Activated T-cell treated with anti-CD3 and anti-CD28 coated beads, Interleukin-2, amount 50 U/mL, for 72 hours (primary cell): ENCODE results near the gene OTC. TPM values are rescaled to one million over a fixed set of nuclear protein-coding genes. Genes with fewer than 3 reads are reported as not detected.
A peak's percentile ranks its signal among the peaks of the same experiment; 100 is the strongest.

Experiments used
- ATAC-seq, 2 donors: fragments of 150-1000 bp; cut with Tn5 transposase; replicated peaks in 1 of 2; 2 replicates each; pipeline ENCODE4 v1.10.0; 2021; ENCODE audit warnings: moderate library complexity in 2 of 2, mild to moderate bottlenecking in 1 of 2
- DNase-seq, 2 donors: peaks; one replicate each; pipeline ENCODE4 v3.0.0; 2021 to 2022; ENCODE audit warnings: mixed read lengths in 1 of 2
- H3K27ac Mint-ChIP-seq: one replicate; pipeline ENCODE4 v1.8.0; 2022; ENCODE audit warnings: mild to moderate bottlenecking, moderate library complexity, mixed read lengths
- H3K27me3 Mint-ChIP-seq: one replicate; pipeline ENCODE4 v1.8.0; 2022; ENCODE audit warnings: low read depth, mixed read lengths
- H3K36me3 Mint-ChIP-seq, 2 donors: one replicate each; pipeline ENCODE4 v1.8.0; 2022; ENCODE audit warnings: mixed read lengths in 2 of 2, mild to moderate bottlenecking in 1 of 2; ENCODE audit not compliant: insufficient read depth in 2 of 2
- H3K4me1 Mint-ChIP-seq: one replicate; pipeline ENCODE4 v1.8.0; 2022; ENCODE audit warnings: low read depth, mixed read lengths
- H3K4me3 Mint-ChIP-seq, 2 donors: one replicate each; pipeline ENCODE4 v1.8.0; 2022; ENCODE audit warnings: mild to moderate bottlenecking in 2 of 2, mixed read lengths in 2 of 2, moderate library complexity in 2 of 2
- H3K9me3 Mint-ChIP-seq, 2 donors: one replicate each; pipeline ENCODE4 v1.8.0; 2022; ENCODE audit warnings: mixed read lengths in 2 of 2
- total RNA-seq, 2 donors: library from RNA; stranded (reverse); gene quantifications; one replicate each; pipeline ENCODE4 v1.2.3, GENCODE V29; 2022

The OTC gene
- total RNA-seq: not detected

DNA sequence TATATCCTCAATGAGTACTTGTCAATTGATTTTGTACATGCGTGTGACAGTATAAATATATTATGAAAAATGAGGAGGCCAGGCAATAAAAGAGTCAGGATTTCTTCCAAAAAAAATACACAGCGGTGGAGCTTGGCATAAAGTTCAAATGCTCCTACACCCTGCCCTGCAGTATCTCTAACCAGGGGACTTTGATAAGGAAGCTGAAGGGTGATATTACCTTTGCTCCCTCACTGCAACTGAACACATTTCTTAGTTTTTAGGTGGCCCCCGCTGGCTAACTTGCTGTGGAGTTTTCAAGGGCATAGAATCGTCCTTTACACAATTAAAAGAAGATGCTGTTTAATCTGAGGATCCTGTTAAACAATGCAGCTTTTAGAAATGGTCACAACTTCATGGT, at the start of gene OTC:
Gene OTC, plus strand, starts transcription at position 243 of the 400 bp plus-strand sequence. Its CDS starts 93 bp downstream, at position 336.
- Mint-ChIP-seq H3K36me3 (no peaks in the 10 kb centered on the region), H3K27me3 (peaks cover 30% of the 10 kb centered on the region), H3K27ac (no peak within 1 kb of the TSS), H3K4me1 (peaks cover 1% of the 10 kb centered on the region), H3K9me3 (no peaks in the 10 kb centered on the region), H3K4me3 (no peak within 1 kb of the TSS)
- DNase-seq (no peak), ATAC-seq (no peak)

DNA sequence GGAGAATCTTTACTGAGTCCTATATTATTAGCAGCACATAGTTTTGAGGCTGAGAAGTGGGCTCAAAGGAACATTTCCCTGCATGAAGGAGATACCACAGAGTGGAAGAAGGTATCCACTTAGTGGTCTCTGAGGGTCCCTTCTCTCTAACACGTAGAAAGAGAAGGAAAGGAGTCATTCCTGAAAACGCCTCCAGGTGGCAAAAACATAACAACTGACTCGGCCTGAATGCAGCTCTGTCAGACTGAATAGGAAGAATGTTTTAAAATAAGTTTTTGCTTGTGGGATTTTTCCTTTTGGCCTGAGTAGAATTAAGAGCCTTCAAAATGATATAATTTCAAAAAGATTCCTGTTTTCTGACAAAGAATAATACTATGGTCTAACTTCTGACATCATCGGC, 48.4 kb upstream of the OTC start:
- ATAC-seq: no peak
- H3K4me1 Mint-ChIP-seq: no peaks in the 10 kb centered on the region
- no peak overlapping the region for H3K4me3 Mint-ChIP-seq
- H3K36me3 Mint-ChIP-seq: no peaks in the 10 kb centered on the region
- H3K27ac Mint-ChIP-seq: no peak overlapping the region
- H3K9me3 Mint-ChIP-seq: no peaks in the 10 kb centered on the region
- no peaks in the 10 kb centered on the region for H3K27me3 Mint-ChIP-seq
- no peak for DNase-seq

DNA sequence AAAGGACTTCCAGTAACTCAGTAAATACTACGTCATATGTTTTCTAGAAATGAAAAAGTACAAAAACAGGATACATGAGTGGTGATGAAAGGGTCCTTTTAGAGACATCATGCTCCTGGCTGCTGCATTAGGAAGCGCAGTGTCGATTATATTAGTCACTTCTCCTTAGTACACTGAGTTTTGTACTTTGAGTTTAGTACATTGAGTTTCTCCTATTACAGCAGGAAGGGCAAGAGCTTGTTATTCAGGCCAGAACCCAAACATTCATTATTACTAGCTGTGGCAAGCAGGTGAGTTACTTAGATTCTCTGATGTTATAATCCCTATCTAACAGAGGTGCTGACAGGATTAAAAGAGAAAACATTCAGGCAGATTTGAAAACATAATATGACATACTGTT, 46.4 kb upstream of the OTC start:
- Mint-ChIP-seq H3K27me3 (no peaks in the 10 kb centered on the region), H3K9me3 (no peaks in the 10 kb centered on the region), H3K4me3 (no peak overlapping the region), H3K36me3 (no peaks in the 10 kb centered on the region), H3K27ac (no peak overlapping the region), H3K4me1 (no peaks in the 10 kb centered on the region)
- DNase-seq (no peak), ATAC-seq (no peak)

DNA sequence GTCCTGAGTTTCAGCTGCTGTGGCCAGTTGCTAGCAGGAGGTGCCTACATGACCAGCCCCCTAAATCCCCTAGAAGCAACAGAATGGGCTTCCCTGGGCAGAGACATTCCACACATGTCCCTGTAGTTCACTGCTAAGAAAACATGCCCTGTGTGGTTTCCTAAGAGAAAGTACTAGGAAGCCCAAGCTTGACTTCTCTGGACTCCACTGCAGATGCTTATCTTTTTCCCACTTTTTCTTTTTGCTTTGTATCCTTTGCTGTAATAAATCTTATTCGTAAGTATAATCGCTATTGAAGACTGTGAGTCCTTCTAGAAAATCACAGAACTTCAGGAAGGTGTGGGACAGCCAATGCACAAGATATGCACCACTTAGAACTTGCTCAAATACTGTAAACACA, 40.7 kb upstream of the OTC start:
- no peak overlapping the region for H3K4me3 Mint-ChIP-seq
- no peaks in the 10 kb centered on the region for H3K9me3 Mint-ChIP-seq
- no peak for DNase-seq
- H3K36me3 Mint-ChIP-seq: peaks cover 0 to 2% of the 10 kb centered on the region in 2 donors
- no peak overlapping the region for H3K27ac Mint-ChIP-seq
- no peaks in the 10 kb centered on the region for H3K4me1 Mint-ChIP-seq
- H3K27me3 Mint-ChIP-seq: no peaks in the 10 kb centered on the region
- ATAC-seq: no peak

DNA sequence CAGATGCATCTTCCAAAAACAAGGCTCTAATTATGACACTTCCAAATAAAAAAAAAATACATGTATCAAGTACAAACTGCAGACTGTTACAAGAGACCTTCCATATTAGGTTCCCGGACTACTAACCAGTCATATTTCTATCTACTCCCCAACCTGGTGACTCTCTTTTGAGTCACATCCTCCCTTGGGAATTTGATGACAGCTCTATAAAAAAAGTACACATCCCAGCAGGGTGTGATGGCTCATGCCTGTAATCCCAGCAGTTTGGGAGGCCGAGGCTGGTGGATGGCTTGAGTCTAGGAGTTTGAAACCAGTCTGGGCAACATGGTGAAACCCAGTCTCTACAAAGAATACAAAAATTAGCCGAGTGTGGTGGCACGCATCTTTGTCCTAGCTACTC, 40.0 kb upstream of the OTC start:
- DNase-seq (no peak), ATAC-seq (no peak)
- Mint-ChIP-seq H3K27ac (no peak overlapping the region), H3K4me3 (no peak overlapping the region), H3K4me1 (no peaks in the 10 kb centered on the region), H3K27me3 (no peaks in the 10 kb centered on the region), H3K9me3 (no peaks in the 10 kb centered on the region), H3K36me3 (peaks cover 0 to 2% of the 10 kb centered on the region in 2 donors)

DNA sequence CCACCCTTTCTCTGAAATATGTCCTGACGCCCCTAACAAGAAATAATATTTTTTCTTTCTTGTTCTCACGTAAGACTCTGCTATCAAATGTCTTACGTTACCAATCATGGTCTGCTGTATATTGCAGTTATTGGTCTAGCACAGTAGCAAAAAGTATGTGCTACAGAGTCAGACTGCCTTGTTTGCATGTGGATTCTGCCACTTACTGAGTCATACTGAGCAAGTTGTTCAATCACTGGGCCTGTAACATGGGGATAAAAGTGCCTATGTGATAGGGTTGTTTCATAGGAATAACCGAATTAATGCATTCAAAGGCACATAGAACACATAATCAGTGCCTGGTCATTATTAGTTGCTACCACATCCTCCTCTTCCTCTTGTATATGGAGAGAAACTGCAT, 39.2 kb upstream of the OTC start:
- Mint-ChIP-seq H3K4me3 (no peak overlapping the region), H3K27me3 (no peaks in the 10 kb centered on the region), H3K36me3 (peaks cover 0 to 2% of the 10 kb centered on the region in 2 donors), H3K9me3 (no peaks in the 10 kb centered on the region), H3K4me1 (no peaks in the 10 kb centered on the region), H3K27ac (no peak overlapping the region)
- ATAC-seq (no peak), DNase-seq (no peak)

DNA sequence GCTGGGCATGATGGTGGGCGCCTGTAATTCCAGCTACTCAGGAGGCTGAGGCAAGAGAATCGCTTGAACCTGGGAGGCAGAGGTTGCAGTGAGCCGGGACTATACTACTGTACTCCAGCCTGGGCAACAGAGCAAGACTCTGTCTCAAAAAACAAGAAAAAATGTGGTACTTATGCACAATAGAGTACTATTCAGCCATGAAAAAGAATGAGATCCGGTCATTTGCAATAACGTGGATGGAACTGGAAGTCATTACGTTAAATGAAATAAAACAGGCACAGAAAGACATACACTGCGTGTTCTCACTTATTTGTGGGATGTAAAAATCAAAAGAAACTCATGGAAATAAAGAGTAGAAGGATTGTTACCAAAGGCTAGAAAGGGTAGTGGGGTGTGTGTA, 37.2 kb upstream of the OTC start:
- Mint-ChIP-seq H3K27ac (no peak overlapping the region), H3K4me1 (no peaks in the 10 kb centered on the region), H3K27me3 (no peaks in the 10 kb centered on the region), H3K9me3 (no peaks in the 10 kb centered on the region), H3K4me3 (no peak overlapping the region), H3K36me3 (peaks cover 0 to 2% of the 10 kb centered on the region in 2 donors)
- no peak for ATAC-seq
- DNase-seq: no peak

DNA sequence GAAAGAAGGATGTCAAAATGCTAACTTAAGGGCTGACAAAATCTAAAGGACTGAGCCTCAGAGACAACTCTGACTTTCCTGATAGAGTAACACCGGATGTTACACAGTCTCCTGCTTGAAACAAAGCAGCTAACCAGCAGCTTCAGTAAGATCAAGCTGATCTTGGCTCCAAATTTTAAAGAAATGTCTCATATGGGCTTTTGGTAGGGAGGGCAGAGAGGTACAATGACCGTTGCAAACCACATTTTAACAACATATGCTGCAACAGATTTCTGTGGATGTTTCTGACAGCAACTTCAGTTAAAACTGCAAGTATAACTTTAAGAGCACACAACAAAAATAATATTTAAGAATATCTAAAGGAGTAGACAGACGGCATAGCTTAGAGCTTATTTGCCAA, 34.2 kb upstream of the OTC start:
- DNase-seq (no peak), ATAC-seq (no peak)
- Mint-ChIP-seq H3K27ac (no peak overlapping the region), H3K36me3 (peaks cover 0 to 2% of the 10 kb centered on the region in 2 donors), H3K4me1 (no peaks in the 10 kb centered on the region), H3K9me3 (no peaks in the 10 kb centered on the region), H3K27me3 (no peaks in the 10 kb centered on the region), H3K4me3 (no peak overlapping the region)

DNA sequence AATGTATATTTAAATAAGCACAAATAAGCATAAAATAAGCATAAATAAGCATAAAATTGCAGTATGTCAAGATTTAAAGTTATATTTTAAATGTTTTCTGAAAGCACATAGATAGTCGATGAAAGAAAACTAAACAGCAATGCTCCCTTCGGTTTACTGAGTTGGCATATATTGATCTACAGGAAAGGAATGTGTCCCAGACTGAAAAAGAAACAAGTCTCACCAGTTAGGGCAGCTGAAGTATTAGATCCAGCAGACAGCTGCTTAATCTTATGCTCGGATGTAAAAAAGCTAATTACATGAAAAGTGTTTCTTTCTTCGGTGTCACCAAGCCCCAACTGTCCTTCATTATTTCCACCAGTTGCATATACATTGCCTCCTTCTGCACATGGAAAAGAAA, 33.8 kb upstream of the OTC start:
- DNase-seq (no peak), ATAC-seq (no peak)
- Mint-ChIP-seq H3K36me3 (peaks cover 0 to 2% of the 10 kb centered on the region in 2 donors), H3K9me3 (no peaks in the 10 kb centered on the region), H3K27ac (no peak overlapping the region), H3K4me3 (no peak overlapping the region), H3K27me3 (no peaks in the 10 kb centered on the region), H3K4me1 (no peaks in the 10 kb centered on the region)

DNA sequence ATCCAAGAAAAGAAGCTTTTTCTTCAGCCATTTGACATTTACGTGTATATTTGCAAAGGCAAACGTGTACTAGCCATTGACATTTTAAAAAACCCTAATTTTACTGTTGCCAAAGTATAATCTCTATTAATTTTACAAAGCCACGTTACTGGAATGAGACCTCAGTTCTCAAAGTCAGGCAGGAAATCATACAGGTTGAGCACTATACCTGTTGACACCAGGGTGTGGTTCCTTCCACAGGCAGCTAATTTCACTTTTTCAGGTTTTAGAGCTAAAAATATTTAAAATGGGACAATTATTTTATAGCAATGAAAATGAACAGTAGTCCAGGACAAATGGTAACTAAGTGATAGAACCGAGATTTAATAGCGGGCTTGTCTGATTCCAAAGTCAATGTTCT, 31.6 kb upstream of the OTC start:
- Mint-ChIP-seq H3K27me3 (no peaks in the 10 kb centered on the region), H3K4me3 (no peak overlapping the region), H3K36me3 (no peaks in the 10 kb centered on the region), H3K9me3 (no peaks in the 10 kb centered on the region), H3K4me1 (no peaks in the 10 kb centered on the region), H3K27ac (no peak overlapping the region)
- DNase-seq (no peak), ATAC-seq (no peak)

DNA sequence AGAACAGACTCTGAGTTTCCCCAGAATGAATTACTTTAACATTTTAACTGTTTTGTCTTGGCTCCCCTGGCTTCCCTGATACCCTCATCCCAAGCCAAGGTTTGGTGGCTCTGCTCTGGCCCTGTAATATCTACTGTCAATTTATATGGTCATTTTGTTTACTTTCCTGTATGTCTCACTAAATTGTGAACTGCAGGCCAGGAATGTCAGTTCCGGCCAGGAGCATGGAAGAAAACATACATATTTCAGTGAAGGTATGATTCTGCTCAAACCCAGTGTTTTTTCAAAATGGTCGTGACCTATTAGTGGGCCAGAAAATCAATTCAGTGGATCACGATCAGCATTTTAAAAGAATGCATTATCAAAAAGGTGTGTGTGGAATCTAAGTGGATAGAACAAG, 26.3 kb upstream of the OTC start:
- Mint-ChIP-seq H3K9me3 (no peaks in the 10 kb centered on the region), H3K36me3 (no peaks in the 10 kb centered on the region), H3K27me3 (no peaks in the 10 kb centered on the region), H3K4me1 (peaks cover 12% of the 10 kb centered on the region), H3K4me3 (peak overlapping the region; percentile 70 to 89), H3K27ac (no peak overlapping the region)
- DNase-seq (no peak), ATAC-seq (no peak)

DNA sequence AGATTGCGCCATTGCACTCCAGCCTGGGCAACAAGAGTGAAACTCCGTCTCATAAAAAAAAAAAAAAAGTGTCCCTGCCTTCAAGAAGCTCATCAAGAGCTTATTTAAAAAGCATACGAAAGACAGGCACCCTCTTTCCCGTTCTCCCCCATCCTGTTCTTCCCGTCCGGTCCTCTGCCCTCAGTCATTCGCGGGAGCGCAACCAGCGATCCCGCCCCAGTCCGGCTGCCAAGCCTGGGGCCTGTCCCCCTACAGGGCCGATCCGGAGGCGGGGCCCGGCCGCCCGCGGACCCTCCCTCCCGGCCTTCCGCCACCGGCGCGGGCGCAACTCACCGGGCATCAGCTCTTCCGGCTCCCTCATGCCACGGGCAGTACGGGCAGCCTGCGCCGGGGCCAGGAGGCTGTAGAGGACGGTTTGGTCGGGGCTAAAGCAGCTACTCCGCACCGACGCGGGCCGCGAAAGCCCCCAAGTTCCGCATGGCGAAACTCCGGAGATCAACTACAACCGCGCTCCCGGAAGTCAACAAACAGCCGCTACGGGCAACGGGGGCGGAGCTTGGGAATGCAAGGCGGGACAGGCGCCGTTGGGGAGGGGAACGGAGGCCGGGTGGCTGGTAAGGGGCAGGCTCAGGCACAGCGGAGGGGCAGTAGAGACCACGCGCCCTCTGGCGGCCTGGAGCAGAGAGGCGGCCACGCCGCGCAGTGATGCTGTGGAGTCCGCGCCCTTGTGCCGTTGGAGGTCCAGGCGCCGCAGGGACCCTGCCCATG, 25.2 kb upstream of the OTC start, which contains the start of gene RPGR:
Gene RPGR, minus strand, starts transcription at position 503 of the 768 bp plus-strand sequence. Its CDS starts 142 bp downstream, at position 361.
- ATAC-seq (peak; percentile 96 to 97), DNase-seq (peak; percentile 91 to 93)
- H3K9me3 Mint-ChIP-seq: no peaks in the 10 kb centered on the region
- no peaks in the 10 kb centered on the region for H3K36me3 Mint-ChIP-seq
- no peaks in the 10 kb centered on the region for H3K27me3 Mint-ChIP-seq
- peak within 1 kb of the TSS; percentile 70 to 89 for H3K4me3 Mint-ChIP-seq
- H3K27ac Mint-ChIP-seq: peak within 1 kb of the TSS; percentile 92
- peaks cover 12% of the 10 kb centered on the region for H3K4me1 Mint-ChIP-seq

DNA sequence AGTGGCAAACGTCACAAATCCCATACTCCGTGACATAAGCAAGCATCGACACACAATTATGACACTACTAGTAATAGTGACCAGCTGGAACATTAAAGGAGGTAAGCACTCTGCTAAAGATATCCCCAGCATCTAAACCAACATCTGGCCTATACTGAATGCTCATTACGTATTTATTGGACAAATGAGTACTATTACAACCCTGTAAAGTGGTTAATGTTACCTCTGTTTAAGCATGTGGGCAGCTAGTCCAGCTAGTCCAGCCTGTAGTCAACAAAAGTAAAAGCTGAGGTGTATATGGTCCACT, 24.7 kb upstream of the OTC start:
- Mint-ChIP-seq H3K27ac (peak overlapping the region; percentile 92), H3K4me3 (peak overlapping the region; percentile 70 to 89), H3K9me3 (no peaks in the 10 kb centered on the region), H3K4me1 (peaks cover 12% of the 10 kb centered on the region), H3K36me3 (no peaks in the 10 kb centered on the region), H3K27me3 (no peaks in the 10 kb centered on the region)
- no peak for DNase-seq
- ATAC-seq: no peak

DNA sequence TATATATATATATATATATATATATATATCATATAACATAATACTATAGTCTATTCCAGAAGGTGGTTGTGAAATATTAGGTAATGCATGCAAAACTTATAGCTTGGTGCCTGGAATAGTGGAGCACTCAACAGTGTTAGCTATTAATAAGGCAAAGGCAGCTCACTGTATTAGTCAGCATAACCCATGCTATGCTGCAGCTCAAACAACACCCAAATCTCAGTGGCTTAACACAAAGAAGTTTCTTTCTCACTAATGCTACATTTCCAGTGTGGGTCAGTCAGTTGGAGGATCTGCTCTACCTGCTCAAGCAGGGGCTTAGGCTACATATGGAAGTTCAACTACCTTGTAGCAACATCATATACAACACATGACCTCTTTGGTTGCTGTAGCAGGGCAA, 19.9 kb upstream of the OTC start:
- H3K27me3 Mint-ChIP-seq: peaks cover 10% of the 10 kb centered on the region
- peaks cover 5% of the 10 kb centered on the region for H3K4me1 Mint-ChIP-seq
- no peak for ATAC-seq
- no peaks in the 10 kb centered on the region for H3K9me3 Mint-ChIP-seq
- no peaks in the 10 kb centered on the region for H3K36me3 Mint-ChIP-seq
- no peak for DNase-seq
- no peak overlapping the region for H3K27ac Mint-ChIP-seq
- H3K4me3 Mint-ChIP-seq: no peak overlapping the region
